ENCODE data around the gene WDR38.

DNA sequence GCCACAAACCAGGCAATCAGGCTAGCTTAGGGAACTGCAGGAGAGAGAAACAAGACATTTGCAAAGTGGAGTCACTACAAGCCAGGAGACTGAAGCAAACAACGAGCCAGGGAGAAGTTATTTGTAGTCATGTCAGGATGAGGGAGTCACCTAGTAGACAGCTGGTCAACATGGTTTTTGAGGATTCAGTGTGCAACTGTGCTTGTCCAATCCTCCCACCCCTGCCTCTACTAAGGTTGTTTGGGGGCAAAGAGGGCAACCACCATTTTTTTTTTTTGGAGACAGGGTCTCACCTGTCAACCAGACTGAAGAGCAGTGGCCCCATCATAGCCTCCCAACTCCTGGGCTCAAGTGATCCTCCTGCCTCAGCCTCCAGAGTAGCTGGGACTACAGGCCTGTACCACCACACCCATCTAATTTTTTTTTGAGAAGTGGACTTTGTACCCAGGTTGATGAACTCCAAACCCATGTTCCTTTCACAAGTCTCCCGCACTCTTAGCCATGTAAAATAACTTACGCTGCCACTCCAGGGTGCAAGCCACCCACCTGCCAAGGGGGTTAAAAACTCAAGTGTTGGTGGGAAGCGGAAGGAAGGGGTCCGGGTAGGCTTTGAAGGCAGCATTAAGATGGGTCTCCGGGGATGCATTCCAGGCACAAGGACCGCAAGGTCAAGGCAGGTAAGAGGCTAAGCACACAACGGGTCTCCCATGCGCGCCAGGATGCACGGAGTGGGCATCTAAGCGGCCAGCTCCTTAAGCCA lies 7.5 kb downstream of the WDR38 start:
- TF ChIP-seq SIN3A (IDR thresholded peaks at IDR 0.05; ENCODE audit: borderline replicate concordance, low read depth, low read length) (no peak), TEAD4 (IDR thresholded peaks at IDR 0.05; ENCODE audit: borderline replicate concordance, insufficient read depth) (no peak)
- TF ChIP-seq, protein P1, sequence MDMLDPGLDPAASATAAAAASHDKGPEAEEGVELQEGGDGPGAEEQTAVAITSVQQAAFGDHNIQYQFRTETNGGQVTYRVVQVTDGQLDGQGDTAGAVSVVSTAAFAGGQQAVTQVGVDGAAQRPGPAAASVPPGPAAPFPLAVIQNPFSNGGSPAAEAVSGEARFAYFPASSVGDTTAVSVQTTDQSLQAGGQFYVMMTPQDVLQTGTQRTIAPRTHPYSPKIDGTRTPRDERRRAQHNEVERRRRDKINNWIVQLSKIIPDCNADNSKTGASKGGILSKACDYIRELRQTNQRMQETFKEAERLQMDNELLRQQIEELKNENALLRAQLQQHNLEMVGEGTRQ (IDR thresholded peaks at IDR 0.05; ENCODE audit: borderline replicate concordance, low read depth, low read length), result no peak
- TF ChIP-seq, protein P2, sequence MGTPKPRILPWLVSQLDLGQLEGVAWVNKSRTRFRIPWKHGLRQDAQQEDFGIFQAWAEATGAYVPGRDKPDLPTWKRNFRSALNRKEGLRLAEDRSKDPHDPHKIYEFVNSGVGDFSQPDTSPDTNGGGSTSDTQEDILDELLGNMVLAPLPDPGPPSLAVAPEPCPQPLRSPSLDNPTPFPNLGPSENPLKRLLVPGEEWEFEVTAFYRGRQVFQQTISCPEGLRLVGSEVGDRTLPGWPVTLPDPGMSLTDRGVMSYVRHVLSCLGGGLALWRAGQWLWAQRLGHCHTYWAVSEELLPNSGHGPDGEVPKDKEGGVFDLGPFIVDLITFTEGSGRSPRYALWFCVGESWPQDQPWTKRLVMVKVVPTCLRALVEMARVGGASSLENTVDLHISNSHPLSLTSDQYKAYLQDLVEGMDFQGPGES (IDR thresholded peaks at IDR 0.05; ENCODE audit: low read depth, low read length), result no peak
- TF ChIP-seq, protein P3, sequence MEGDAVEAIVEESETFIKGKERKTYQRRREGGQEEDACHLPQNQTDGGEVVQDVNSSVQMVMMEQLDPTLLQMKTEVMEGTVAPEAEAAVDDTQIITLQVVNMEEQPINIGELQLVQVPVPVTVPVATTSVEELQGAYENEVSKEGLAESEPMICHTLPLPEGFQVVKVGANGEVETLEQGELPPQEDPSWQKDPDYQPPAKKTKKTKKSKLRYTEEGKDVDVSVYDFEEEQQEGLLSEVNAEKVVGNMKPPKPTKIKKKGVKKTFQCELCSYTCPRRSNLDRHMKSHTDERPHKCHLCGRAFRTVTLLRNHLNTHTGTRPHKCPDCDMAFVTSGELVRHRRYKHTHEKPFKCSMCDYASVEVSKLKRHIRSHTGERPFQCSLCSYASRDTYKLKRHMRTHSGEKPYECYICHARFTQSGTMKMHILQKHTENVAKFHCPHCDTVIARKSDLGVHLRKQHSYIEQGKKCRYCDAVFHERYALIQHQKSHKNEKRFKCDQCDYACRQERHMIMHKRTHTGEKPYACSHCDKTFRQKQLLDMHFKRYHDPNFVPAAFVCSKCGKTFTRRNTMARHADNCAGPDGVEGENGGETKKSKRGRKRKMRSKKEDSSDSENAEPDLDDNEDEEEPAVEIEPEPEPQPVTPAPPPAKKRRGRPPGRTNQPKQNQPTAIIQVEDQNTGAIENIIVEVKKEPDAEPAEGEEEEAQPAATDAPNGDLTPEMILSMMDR (IDR thresholded peaks at IDR 0.05), result no peak
